Measurements from ENCODE around the gene AFF3.

The AFF3 gene

GRCh38 chr2:99860720-99861375, 281.5 kb downstream of the AFF3 start:
- DNase-seq (ENCODE audit: low read depth in 2 of 2) = no peak

DNA sequence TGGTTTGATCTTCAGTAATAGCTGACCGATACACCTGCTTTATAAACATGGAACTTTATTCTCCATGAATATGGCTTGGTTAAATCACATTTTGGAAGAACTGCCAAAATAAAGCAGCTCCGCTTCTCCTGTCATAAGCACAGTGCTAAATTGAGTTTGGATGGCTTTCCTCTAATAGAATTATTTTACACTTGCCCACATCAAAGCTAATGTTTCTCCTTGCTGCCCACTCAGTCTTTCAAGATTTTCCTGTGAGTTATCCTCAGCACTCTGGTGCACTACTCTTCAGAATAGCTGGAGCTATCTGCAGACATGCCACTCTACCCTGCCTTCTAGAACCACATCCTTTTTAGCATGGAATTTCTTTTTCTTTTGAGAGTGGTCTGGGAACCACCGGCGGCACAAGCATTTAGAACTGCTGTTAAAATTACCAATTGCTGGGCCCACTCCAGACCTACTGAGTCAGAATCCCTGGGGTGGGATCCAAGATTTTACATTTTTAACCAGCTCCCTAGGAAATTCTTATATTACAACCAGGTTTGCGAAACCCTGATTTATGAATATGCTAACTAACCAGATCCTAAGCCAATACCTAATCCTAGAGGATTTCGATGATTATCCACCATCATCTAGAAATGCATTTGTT, 283.3 kb downstream of the AFF3 start:
- DNase-seq (ENCODE audit: low read depth in 2 of 2) = no peak

DNA sequence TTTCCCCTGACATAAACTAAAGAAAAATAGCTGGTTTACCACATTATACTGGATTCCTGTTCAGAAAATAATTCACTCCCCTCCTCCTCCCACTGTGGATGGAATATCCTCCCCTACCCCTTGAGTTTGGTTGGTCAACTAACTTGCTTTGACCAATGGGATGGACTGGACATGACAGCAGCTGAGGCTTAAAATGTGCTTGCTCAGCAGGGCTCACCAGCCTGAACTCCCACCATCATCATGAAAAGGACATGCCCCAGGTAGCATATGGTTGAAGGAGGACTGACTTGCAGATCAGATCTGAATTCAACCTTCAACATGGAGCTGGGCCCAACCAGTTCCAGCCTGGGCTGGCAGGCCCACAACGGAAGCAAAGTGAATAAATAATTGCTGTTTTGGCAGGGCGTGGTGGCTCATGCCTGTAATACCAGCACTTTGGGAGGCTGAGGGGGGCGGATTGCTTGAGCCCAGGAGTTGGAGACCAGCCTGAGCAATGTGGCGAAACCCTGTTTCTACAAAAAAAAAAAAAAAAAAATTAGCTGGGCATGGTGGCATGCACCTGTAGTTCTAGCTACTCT, 284.4 kb downstream of the AFF3 start:
- no peak for DNase-seq (ENCODE audit: low read depth in 2 of 2)

DNA sequence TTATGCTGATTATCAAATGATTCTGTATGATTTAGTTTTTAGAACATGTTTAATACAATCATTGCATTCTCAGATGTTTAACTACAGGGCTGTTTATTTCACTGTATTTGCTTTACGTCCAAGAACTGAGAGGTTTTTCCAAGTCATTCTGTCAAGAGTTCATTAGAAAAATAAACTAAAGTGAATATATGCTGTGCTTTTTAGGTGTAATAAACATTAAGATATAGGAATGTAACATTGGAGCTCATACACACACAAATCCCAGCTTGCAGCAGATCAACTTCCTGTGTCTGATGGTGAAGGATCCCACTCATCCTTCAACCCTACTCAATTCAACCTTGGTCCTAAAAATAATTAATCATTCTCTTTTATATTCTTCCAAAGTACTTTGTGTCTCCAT, 285.0 kb downstream of the AFF3 start:
- no peak for DNase-seq (ENCODE audit: low read depth in 2 of 2)

DNA sequence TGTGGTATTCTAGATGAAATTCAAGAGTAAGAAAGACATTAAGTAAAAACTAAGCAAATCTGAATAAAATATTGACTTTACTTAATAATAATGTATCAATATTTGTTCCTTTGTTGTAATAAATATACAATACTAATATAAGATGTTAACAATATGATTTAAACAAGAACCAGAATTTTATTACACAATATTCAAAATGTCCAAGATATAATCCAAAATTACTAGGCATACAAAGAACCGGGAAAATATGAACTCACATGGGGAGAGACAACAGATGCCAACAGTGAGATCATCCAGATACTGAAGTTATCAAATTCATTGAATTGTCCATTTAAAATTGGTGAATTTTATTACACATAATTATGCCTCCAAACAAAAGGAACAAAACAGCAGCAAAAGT, 286.3 kb downstream of the AFF3 start:
- no peak for DNase-seq (ENCODE audit: low read depth in 2 of 2)

DNA sequence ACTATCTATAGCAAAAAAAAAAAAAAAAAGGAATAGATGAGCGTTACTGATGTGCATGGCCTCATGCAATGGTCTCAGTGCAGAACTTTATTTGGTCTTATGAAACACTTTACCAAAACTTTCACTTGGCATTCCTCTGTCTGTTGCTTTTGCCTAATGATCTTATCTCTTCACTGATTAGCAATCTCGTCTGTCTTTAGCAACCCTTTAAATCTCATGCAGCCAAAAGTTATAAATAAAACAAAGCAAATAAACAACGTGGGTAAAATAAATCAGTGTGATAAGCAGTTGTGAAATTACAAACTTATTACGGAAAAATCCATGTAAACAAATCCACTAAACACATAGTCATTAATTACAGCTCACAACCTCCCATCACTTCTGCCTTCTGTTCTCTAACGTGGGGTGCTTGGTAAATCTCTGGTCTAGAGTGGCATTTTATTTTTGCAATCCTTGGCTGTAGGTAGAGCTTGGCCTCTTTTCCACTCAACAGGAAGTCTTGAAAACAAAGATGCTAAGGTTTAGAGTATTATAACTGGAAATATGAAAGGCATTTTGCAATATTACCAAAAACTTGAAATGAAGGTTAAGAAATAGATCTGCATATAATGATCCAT, 288.0 kb downstream of the AFF3 start:
- DNase-seq (ENCODE audit: low read depth in 2 of 2) = no peak

GRCh38 chr2:99852956-99853355, 289.4 kb downstream of the AFF3 start:
- DNase-seq (ENCODE audit: low read depth in 2 of 2) = no peak

GRCh38 chr2:99852376-99852934, 289.9 kb downstream of the AFF3 start:
- DNase-seq (ENCODE audit: low read depth in 2 of 2) = no peak

- DNase-seq (ENCODE audit: low read depth in 2 of 2) = no peak
These were observed 290.6 kb downstream of the AFF3 start for GRCh38 chr2:99851811-99852210.

GRCh38 chr2:99851089-99851488, 291.3 kb downstream of the AFF3 start:
- DNase-seq (ENCODE audit: low read depth in 2 of 2) = no peak

DNA sequence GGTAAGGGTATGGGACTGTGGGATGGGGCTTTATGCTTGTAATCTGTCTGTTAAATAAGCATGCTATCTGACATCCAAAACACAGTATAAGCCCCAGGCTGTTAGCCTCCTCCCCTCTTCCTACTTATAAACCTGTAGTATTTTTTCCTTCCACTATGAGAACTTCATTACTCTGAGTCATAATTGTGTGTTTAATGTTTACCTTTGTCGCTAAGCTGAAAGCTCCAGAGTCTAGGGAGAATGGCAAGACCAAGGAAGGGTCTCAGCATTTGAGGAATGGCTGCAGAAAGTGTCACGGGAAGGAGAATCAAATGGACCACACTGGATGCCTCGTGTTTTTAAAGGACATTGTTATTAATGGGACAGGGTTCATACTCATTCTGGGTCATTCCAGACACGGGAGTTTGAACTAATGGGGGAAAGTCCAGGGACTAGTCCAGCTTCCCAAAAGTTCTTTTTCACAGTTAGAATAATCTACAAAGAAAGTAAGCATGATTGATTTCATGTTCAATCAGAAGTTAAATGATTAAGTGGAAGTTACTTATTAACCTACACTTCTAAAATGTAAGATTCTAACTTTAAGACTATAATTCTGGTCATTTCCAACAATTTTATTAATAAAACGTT, 292.2 kb downstream of the AFF3 start:
- no peak for DNase-seq (ENCODE audit: low read depth in 2 of 2)

GRCh38 chr2:99846462-99847107, 295.8 kb downstream of the AFF3 start:
- no peak for DNase-seq (ENCODE audit: low read depth in 2 of 2)

GRCh38 chr2:99845296-99845695, 297.1 kb downstream of the AFF3 start:
- DNase-seq (ENCODE audit: low read depth in 2 of 2) = no peak

- no peak for DNase-seq (ENCODE audit: low read depth in 2 of 2)
These were observed 299.9 kb downstream of the AFF3 start for GRCh38 chr2:99842451-99842850.

GRCh38 chr2:99841749-99842148, 300.6 kb downstream of the AFF3 start:
- DNase-seq (ENCODE audit: low read depth in 2 of 2) = no peak

DNA sequence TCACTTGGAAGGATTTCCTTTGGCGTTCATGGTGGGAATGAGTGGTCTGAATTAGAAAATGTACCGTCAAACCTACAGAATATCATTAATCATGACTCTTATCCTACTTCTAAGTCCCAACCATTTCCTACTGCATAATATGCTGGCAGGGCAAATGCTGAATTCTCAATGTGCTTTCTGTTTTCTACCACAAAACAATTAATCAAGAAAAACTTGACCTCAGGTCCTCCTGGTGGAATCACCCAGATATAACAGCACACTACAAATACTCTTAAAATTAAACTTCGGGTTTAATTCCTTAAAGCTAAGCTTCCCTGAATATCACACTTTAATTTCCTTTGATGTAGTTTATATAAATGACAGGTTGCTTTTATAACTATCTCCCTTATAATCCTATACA, 301.6 kb downstream of the AFF3 start:
- no peak for DNase-seq (ENCODE audit: low read depth in 2 of 2)

- no peak for DNase-seq (ENCODE audit: low read depth in 2 of 2)
These were observed 305.4 kb downstream of the AFF3 start for GRCh38 chr2:99836690-99837605.

DNA sequence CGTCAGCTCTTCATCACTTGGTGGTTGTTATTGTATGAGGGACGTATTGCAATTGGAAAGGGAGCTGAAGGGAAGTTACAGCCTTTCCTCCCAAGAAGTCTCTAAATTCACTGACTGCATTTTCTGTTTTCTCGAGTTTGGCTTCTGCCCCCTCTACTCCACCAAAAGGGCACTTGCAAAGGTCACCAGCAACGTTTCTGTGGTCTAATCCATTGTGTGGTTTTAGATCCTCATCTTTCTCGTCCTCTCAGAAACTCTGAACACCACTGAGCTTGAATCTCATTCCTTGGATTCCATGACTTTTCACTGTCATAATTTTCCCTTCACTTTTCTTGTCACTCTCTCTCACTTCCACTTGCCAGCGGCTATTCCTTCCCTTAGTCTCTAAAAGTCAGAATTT, 308.0 kb downstream of the AFF3 start:
- no peak for DNase-seq (ENCODE audit: low read depth in 2 of 2)

DNA sequence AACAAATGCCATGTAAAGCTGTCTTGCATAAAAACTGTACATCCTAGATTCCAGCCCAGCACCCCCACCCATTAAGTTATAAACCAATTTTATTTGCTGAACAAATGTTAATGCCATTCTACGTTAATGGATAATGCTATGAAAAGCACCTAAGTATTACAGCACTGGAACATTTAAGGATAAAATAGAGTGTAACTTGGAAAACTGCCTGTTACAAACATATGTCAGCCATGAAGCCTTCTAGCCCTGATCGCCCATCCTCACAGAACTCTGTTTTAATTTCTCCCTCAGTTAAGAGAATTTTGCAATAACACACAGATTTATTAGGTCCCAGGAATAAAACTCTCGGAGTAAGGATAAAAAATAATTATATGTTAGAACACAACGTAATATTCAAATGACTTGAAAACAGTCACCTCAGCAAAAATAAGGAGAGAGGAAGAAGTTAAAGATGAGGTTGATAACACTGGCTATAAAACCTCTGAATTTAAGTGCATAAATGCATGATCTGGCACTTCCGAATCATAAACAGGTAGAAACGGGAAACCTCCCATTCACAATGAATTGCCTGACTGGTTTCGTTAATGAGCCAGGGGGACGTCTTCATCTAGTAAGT, 308.7 kb downstream of the AFF3 start:
- DNase-seq (ENCODE audit: low read depth in 2 of 2) = no peak

DNA sequence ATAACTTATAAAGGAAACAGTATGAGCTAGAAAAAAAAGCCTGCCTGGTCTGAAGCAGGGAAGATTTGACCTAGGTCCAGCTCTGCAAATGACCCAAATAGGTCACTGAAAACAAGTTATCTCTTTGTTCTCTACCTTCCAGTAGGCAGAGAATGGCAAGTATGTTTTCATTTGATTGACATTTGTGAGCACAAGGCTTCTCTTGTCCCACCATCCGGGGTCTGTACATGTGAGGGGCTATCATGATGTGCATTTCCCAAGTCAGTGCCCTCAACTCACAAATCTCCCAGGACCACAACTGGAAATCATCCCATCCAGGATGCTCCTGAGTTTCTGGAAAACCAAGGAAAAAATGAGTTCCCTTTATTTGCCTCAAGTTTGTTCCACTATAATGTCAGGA, 309.5 kb downstream of the AFF3 start:
- DNase-seq (ENCODE audit: low read depth in 2 of 2) = no peak
